GM12875 (cell line): ENCODE data around the gene TENM3.

Source experiments
- H3K4me3 ChIP-seq: one replicate; pipeline ENCODE4 v1.5.1; 2011; ENCODE audit warnings: low read depth, low read length, control low read depth
- TF ChIP-seq, protein P1 (sequence below): IDR thresholded peaks from 2 replicates; pipeline ENCODE4 v1.5.1; 2011; ENCODE audit warnings: low read depth, mild to moderate bottlenecking, control low read depth, inconsistent platforms, low read length, moderate library complexity, borderline replicate concordance; ENCODE audit not compliant: insufficient read depth

TENM3 gene

DNA sequence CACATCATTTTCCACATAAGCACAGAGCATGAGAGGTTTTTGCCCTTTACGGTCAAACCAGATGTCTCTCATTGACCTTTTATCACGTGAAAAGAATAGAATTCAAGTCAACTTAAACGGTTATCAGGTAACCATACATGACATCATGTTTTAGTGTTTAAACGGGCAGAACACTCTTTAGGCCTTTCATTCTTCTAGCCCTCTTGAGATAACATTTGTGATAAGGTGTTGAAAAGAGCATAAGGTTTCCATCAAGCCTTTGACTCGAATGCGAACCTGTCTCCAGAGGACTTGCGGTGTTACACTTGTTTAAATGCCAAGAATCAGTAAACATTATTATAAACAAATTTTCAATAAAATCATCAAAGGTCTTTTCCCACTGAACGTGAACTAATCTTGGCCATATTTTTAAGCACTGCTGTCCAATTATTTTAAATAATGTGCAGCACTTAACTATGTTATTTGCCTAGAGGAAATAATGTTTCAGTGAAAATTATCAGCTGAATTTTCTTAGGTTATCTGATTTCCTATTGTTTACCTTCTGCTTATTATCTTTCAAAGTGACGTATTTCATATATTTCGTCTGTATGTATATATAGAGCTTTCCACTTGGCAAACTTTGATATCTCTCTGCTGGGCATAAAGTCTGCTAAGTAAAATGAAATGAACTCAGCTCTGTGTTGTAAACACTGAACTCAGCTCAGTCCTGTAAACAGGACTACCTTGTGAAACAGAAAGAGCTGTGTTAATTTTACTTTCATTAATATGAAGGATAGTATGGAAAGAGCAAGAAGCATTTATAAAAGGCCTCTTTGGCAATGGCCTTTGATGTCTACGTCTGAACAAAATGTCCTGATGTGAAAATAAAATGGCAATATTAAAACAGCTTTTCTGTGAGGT is 33.3 kb downstream of the TENM3 start:
- H3K4me3 ChIP-seq = no peak overlapping the region
- TF ChIP-seq, protein P1, sequence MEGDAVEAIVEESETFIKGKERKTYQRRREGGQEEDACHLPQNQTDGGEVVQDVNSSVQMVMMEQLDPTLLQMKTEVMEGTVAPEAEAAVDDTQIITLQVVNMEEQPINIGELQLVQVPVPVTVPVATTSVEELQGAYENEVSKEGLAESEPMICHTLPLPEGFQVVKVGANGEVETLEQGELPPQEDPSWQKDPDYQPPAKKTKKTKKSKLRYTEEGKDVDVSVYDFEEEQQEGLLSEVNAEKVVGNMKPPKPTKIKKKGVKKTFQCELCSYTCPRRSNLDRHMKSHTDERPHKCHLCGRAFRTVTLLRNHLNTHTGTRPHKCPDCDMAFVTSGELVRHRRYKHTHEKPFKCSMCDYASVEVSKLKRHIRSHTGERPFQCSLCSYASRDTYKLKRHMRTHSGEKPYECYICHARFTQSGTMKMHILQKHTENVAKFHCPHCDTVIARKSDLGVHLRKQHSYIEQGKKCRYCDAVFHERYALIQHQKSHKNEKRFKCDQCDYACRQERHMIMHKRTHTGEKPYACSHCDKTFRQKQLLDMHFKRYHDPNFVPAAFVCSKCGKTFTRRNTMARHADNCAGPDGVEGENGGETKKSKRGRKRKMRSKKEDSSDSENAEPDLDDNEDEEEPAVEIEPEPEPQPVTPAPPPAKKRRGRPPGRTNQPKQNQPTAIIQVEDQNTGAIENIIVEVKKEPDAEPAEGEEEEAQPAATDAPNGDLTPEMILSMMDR = no peak

DNA sequence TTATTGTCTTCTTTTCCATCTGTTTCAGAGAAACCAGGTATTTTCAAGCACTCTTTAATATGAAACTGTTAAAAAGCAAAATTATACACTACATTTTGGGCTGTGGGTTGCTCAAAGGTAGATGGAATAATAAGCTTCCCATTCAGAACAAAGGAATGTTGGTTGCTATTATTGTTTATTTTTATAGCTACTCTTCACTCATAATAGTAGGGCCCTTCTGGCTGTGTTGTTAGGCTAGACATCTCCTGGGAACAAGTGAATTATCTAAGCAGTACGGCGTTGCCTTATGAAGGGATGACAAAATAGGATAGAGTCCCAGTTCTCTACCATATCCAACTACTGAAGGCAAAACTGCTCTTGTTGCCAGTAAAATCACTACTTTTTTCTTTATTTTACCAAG is 34.2 kb downstream of the TENM3 start:
- H3K4me3 ChIP-seq = no peak overlapping the region
- TF ChIP-seq, protein P1 = no peak

DNA sequence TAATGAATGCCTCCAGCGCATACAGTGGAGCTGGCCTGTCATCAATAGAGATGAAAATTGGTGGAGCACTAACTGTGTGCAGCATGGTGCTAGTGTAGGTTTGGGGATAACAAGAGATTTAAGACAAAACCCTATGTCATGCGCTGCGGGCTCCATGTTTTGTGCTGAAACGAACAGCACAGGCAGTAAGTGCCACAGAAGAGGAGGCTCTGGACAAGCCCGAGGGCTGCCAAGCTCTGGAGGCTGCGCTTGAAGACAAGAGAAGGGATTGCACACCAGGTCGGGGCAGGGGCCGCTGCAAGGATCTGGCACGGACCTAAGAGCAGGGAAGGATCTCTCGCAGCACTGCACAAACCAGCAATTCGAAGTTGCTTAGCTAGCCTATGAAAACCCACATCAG is 35.5 kb downstream of the TENM3 start:
- TF ChIP-seq, protein P1 = no peak
- no peak overlapping the region for H3K4me3 ChIP-seq

DNA sequence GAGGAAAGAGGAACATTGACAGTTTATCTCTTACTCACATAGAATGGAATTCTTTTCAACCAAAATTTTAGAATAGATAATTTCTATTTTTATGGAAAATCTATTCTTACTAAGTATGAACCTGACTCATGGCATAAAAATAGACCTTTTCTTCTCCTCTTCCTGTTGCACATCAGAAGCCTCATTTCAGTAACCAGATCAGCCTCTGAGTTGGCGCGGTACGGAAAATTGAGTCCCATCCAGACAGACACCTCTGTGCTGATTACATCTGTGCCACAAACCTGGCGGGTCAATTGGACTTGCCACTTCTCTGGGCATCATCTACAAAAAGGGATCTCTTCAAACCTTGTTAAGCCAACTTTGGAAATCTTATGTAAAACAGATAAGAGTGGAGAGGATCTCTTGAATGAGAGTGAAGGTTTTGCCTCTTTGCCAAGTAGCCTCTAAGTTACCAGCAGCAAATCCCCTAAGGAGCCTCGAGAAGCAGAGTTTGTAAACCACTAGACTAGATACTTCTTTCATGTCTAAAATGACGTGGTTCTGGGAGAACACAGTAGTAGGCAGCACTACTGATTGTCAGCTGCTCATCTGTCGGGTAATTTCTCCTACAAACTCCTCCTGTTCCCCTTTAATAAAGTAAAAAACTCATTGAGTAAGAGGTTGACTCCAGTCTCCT is 37.4 kb downstream of the TENM3 start:
- no peak overlapping the region for H3K4me3 ChIP-seq
- TF ChIP-seq, protein P1 = no peak

DNA sequence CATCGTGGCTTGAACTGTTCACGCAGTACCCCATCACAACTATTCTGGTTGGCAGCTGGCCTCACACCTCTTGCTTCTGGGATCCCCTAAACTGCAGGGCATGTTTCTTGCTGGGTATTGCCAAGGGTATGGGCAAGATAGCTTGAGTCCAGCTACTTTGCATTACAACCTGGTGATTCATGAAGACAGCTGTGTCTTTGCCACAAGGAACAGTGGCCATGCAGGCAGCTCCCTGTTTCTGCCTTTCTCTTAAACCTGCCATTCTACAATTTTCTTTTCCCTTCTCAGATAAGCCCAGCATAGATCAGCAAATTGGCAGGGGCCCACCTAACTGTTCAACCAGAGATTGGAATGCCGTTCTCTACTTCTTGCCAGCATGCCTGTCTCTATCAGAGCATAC is 42.8 kb downstream of the TENM3 start:
- no peak overlapping the region for H3K4me3 ChIP-seq
- TF ChIP-seq, protein P1 = no peak

DNA sequence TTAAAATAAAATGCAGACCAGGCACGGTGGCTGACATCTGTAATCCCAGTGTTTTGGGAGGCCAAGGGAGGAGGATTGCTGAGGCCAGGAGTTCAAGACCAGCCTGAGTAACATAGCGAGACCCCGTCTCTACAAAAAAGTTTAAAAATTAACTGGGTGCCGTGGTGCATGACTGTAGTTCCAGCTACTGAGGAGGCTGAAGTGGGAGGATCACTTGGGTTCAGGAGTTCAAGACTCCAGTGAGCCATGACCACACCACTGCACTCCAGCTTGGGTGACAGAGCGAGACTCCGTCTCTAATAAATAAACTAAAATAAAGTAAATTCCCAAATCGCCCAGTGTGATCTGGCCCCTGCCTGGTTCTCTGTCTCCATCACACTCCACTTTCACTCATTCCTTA is 43.7 kb downstream of the TENM3 start:
- H3K4me3 ChIP-seq = no peak overlapping the region
- TF ChIP-seq, protein P1 = no peak
